GM19452 (cell line): Measurements from ENCODE around the gene DAG1.
A peak's percentile ranks its signal among the peaks of the same experiment; 100 is the strongest.

Source experiments
- ATAC-seq: cut with Tn5 transposase; IDR thresholded peaks from one replicate; pipeline ENCODE4 v1.9.1; 2021; ENCODE audit not compliant: unreplicated experiment

DAG1 gene

GRCh38 chr3:49469936-49470713 lies at the start of gene DAG1:
DAG1 (plus strand) TSS chr3:49470267; CDS start chr3:49510535, 40,268 bp downstream.
- ATAC-seq, result peak; percentile 88

DNA sequence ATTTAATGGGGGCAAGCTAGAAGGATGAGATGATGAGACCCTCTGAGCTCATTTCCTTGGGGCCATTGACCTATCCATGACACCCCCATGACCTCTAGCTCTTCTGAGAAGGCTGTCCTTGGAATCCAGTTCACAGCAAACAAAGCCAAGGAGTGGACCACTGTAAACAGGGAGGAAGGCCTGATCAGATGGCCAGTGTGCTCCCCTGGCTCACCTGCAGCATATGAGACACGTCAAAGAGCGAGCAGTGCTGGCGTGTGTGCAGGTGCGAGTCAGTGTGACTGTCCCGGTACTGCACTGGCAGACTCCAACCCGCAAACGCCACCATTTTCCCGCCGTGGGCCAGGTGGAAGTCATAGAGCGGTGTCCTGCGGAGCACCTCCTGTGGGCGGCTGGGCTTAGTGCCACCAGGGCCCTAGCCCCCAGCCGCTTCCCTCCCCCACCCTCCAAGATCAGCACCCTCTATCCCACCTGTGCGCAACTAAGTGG lies 48.1 kb upstream of the DAG1 start:
- ATAC-seq, result no peak

GRCh38 chr3:49422379-49423248 lies 47.5 kb upstream of the DAG1 start, which contains the start of gene AMT:
AMT (minus strand) TSS chr3:49422473; CDS start chr3:49422450, 23 bp downstream.
- no peak for ATAC-seq

GRCh38 chr3:49424816-49425215 lies 45.3 kb upstream of the DAG1 start:
- ATAC-seq, result no peak

GRCh38 chr3:49427586-49427985 lies 42.5 kb upstream of the DAG1 start:
- no peak for ATAC-seq

- no peak for ATAC-seq
Observed at GRCh38 chr3:49428752-49429080, 41.4 kb upstream of the DAG1 start.

- ATAC-seq, result no peak
Observed at GRCh38 chr3:49434731-49435130, 35.3 kb upstream of the DAG1 start.

DNA sequence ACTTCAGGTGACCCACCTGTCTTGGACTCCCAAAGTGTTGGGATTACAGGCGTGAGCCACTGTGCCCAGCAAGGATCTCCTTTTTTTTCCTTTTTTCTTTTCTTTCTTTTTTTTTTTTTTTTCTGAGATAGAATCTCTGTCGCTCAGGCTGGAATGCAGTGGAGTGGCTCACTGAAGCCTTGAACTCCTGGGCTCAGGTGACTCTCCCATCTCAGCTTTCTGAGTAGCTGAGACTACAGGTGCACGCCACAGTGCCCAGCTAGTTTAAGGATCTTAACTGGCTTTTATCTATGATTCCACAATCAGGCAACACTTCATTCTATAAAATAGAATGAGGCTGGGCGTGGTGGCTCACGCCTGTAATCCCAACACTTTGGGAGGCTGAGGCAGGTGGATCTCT lies 24.7 kb upstream of the DAG1 start:
- no peak for ATAC-seq

GRCh38 chr3:49453621-49454020 lies 16.4 kb upstream of the DAG1 start:
- ATAC-seq, result no peak

GRCh38 chr3:49454458-49454857 lies 15.6 kb upstream of the DAG1 start:
- ATAC-seq, result no peak

DNA sequence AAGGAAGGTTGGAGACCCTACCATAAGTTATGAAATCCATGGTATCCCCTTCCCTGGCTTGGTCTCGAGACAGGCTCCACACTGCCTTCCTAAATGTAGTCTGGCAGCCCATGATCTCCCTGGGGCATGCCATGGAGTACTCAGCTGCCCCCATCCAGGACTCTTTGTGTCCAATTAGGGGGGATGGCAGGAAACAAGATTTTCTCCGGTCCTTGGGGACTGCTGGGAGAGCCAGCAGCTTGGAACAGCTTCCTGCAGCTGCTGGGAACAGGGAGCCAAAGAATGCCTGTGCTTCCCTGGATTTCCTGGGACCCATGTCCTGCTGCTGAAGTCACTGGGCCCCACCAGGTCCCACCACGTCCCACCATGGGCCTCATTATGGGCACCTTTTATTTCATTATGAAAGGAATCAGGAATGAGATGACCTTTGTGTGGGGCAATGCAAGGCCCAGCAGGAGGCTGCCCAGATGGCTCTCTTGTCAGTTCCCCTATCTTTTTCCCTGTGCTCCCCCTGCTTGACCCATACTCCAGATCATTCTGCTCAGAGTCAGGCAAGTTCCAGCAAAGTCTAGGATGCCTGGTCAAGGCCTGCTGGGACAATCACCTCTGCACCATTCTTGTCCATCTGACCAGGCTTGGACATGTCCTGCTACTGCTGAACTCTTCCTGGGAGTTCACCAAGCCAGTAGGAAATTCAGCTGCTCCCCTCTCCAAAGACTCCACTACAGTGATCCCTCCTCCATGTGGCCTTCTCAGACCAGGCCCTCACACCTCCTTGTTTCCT lies 15.0 kb upstream of the DAG1 start:
- no peak for ATAC-seq

DNA sequence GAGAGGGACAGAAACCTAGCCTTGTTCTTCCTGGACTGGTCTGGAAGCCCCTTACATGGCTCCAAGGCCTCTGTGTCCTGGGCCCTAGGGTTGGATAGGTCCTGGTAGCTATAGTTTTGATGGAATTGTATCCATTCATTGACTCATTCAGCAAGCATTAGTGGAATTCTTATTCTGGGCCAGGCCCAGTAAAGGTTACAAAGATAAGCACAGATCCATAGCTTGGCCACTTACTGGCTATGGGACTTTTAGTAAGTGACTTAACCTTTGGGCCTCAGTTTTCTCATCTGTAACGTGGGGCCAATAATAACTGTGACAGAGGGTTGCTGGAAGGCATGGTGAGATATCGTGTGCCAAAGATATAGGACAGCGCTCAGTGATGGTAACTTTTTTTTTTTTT lies 13.6 kb upstream of the DAG1 start:
- ATAC-seq, result no peak

- no peak for ATAC-seq
Observed at GRCh38 chr3:49460188-49460890, 9.7 kb upstream of the DAG1 start.

GRCh38 chr3:49460956-49461355 lies 9.1 kb upstream of the DAG1 start:
- ATAC-seq, result no peak

GRCh38 chr3:49461443-49462171 lies 8.5 kb upstream of the DAG1 start:
- ATAC-seq, result no peak

DNA sequence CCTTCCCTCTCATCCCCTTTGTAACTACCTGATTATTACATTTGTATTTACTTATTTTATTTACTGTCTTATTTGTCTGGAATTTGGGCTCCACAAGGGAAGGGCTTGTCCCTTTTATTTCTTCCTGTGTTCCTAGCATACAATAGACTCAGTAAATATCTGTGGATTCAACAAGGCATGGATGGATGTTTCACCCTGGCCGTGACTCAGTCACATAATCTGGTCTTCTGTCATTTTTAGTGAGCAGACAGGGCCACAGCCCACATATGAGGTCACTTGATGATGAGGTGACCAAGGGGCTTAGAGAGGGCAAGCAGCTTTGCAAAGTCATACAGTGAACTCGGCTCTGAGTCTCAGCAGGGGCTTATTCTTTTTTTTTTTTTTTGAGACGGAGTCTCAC lies 7.8 kb upstream of the DAG1 start:
- ATAC-seq, result no peak

DNA sequence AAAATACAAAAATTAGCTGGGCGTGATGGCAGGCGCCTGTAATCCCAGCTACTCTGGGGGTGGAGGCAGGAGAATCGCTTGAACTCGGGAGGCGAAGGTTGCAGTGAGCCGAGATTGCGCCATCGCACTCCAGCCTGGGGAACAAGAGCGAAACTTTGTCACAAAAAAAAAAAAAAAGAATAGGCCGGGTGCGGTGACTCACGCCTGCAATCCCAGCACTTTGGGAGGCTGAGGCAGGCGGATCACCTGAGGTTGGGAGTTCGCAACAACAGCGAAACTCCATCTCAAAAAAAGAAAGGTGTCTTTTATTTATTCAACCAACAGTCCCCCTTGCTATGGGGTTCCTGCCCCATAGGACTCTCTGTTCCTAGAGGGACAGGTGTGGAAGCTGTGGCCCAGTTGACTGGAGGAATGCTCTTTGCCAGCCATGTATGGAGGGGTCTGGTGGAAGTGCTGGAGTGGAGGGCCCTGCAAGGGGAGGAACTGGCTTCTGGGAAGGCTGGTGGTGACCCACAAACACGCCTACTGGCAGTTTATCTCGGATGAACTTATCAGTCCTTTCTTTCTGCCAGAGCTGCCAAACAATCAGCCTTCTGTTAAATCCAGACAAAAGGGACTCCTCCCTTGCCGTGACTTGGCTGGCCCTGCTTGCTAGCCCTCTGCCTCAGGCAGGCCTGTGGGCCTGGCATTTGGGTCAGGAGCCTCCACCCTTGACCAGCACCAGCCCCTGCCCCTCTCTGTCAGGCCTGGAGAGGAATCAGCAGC lies 4.6 kb upstream of the DAG1 start:
- ATAC-seq, result no peak

DNA sequence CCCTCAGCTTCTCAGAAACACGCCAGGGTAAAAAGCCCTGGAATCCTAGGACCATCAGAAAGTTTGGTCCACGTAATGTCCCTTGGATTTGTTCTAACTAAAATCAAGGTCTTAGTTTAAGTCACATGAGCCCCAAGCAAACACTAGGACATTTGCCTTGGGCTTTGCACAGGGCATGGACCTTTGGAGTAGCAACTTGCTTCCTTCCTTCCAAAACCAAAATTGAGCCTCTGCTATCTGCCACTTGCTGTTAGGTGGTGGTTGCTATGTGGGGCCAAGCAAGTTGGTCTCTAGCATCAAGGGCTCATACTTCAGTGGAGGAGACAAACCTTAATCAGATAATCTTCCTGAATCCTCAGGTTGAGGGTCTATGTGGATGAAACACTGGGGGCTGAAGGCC lies 4.0 kb upstream of the DAG1 start:
- ATAC-seq, result no peak
